Activated CD4-positive, alpha-beta T cell treated with anti-CD3 and anti-CD28 coated beads for 1 hour (primary cell): ENCODE results near the gene TMEM218.

Experiments
- DNase-seq: peaks from one replicate; pipeline ENCODE4 v3.0.0-alpha.2; 2020

The TMEM218 gene

GRCh38 chr11:125052047-125052446, 59.4 kb downstream of the TMEM218 start:
- no peak for DNase-seq

- DNase-seq = no peak
Measured at GRCh38 chr11:125049164-125049792, 62.1 kb downstream of the TMEM218 start.
